K562 (cell line): ENCODE results near the gene PRSS57. TPM values are rescaled to one million over a fixed set of nuclear protein-coding genes. Genes with fewer than 3 reads are reported as not detected.

Source experiments
- ARID2 ChIP-seq: fragments of 450-650 bp; IDR thresholded peaks from 2 replicates; pipeline ENCODE4 v1.6.1; 2017; ENCODE audit warnings: antibody characterized with exemption, mild to moderate bottlenecking
- BCL6 ChIP-seq: fragments of 250-450 bp; sonication (Bioruptor Pico); IDR thresholded peaks from 2 replicates; pipeline ENCODE4 v1.4.0; 2020
- CTCFL ChIP-seq: IDR thresholded peaks from 2 replicates; pipeline ENCODE4 v1.6.1; 2011; ENCODE audit warnings: borderline replicate concordance, low read depth, mild to moderate bottlenecking, moderate library complexity, low read length; ENCODE audit not compliant: insufficient read depth, poor library complexity, severe bottlenecking
- E2F5 ChIP-seq: sonication (generic); formaldehyde crosslinking; IDR thresholded peaks from 2 replicates; pipeline ENCODE4 v1.8.0; 2022; ENCODE audit warnings: mild to moderate bottlenecking, missing genetic modification reagents
- GTF2F1 ChIP-seq: IDR thresholded peaks from 2 replicates; pipeline ENCODE4 v1.6.1; 2011; ENCODE audit warnings: low read depth, low read length, improper control_type of control experiment
- HES1 ChIP-seq: fragments of 450-650 bp; IDR thresholded peaks from 2 replicates; pipeline ENCODE4 v1.6.1; 2016; ENCODE audit warnings: low read depth, mild to moderate bottlenecking, moderate library complexity
- HNRNPLL ChIP-seq: fragments of 200-400 bp; formaldehyde crosslinking; IDR thresholded peaks from 2 replicates; pipeline ENCODE4 v1.6.1; 2017; ENCODE audit warnings: low read length, low read depth, mild to moderate bottlenecking; ENCODE audit not compliant: poor library complexity, severe bottlenecking
- ID3 ChIP-seq, 2 experiments: fragments of 250-450 bp in 1 of 2; fragments of 450-650 bp in 1 of 2; sonication (Bioruptor Pico) in 1 of 2; IDR thresholded peaks; 2 replicates each; pipeline versions ENCODE4 v1.6.1 to v1.8.0; 2016 to 2021; ENCODE audit warnings: mild to moderate bottlenecking in 2 of 2, moderate library complexity in 2 of 2, missing compliant biosample characterization in 1 of 2, missing genetic modification characterization in 1 of 2
- ILF3 ChIP-seq: fragments of 450-650 bp; IDR thresholded peaks from 2 replicates; pipeline ENCODE4 v1.6.1; 2018; ENCODE audit warnings: antibody characterized with exemption, mild to moderate bottlenecking, moderate library complexity, borderline replicate concordance
- MAX ChIP-seq: sonication (generic); formaldehyde crosslinking; IDR thresholded peaks from 2 replicates; pipeline ENCODE4 v1.9.0; 2022; ENCODE audit warnings: mild to moderate bottlenecking, missing genetic modification reagents
- MTA2 ChIP-seq: fragments of 450-650 bp; IDR thresholded peaks from 2 replicates; pipeline ENCODE4 v1.6.1; 2016; ENCODE audit warnings: low read depth
- NCOA1 ChIP-seq: fragments of 450-650 bp; IDR thresholded peaks from 2 replicates; pipeline ENCODE4 v1.6.1; 2016; ENCODE audit warnings: low read depth
- NFIX ChIP-seq: fragments of 250-450 bp; sonication (Bioruptor Pico); IDR thresholded peaks from 2 replicates; pipeline ENCODE4 v1.4.0; 2020; ENCODE audit warnings: low read depth, mild to moderate bottlenecking, moderate library complexity
- NRF1 ChIP-seq, 2 experiments: fragments of 450-650 bp; IDR thresholded peaks in 1 of 2; conservative IDR thresholded peaks in 1 of 2; 2 replicates each; pipeline ENCODE4 v1.6.1; 2014; ENCODE audit warnings: mild to moderate bottlenecking in 2 of 2
- PYGO2 ChIP-seq: fragments of 450-650 bp; IDR thresholded peaks from 2 replicates; pipeline ENCODE4 v1.6.1; 2016; ENCODE audit warnings: mild to moderate bottlenecking, missing genetic modification characterization, moderate library complexity, missing compliant biosample characterization
- RNF2 ChIP-seq: sonication (generic); IDR thresholded peaks from 2 replicates; pipeline ENCODE4 v1.6.1; 2016
- SMAD4 ChIP-seq: fragments of 250-450 bp; sonication (Bioruptor Pico); conservative IDR thresholded peaks from 2 replicates; pipeline ENCODE4 v1.8.0; 2021; ENCODE audit warnings: inconsistent platforms, mild to moderate bottlenecking, moderate library complexity
- SNIP1 ChIP-seq: fragments of 450-650 bp; IDR thresholded peaks from 2 replicates; pipeline ENCODE4 v1.7.1; 2017; ENCODE audit warnings: low read depth, mild to moderate bottlenecking
- TAF9B ChIP-seq: fragments of 450-650 bp; IDR thresholded peaks from 2 replicates; pipeline ENCODE4 v1.6.1; 2018; ENCODE audit warnings: mild to moderate bottlenecking; ENCODE audit not compliant: partially characterized antibody
- TGIF2 ChIP-seq: sonication (generic); formaldehyde crosslinking; IDR thresholded peaks from 2 replicates; pipeline ENCODE4 v1.8.1; 2022; ENCODE audit warnings: mild to moderate bottlenecking, missing genetic modification reagents, moderate library complexity
- TRIM25 ChIP-seq: fragments of 450-650 bp; IDR thresholded peaks from 2 replicates; pipeline ENCODE4 v1.7.0; 2016; ENCODE audit warnings: borderline replicate concordance
- ZBTB17 ChIP-seq: fragments of 450-650 bp; formaldehyde crosslinking; IDR thresholded peaks from 2 replicates; pipeline ENCODE4 v1.4.0; 2020; ENCODE audit warnings: mild to moderate bottlenecking
- ZNF583 ChIP-seq: fragments of 250-450 bp; sonication (Bioruptor Pico); IDR thresholded peaks from 2 replicates; pipeline ENCODE4 v1.4.0; 2020
- polyA plus RNA-seq, 8 experiments: library from polyadenylated mRNA; depleted of rRNA in 4 of 8; stranded (reverse) in 5 of 8; unstranded in 3 of 8; fragments of >200 nt; fragmentation: Nextera tagmentation in 2 of 8; fragmentation: Illumina TruSeq in 1 of 8; extraction: Ambion mirVana in 2 of 8; extraction: Trizol in 1 of 8; gene quantifications; 2 replicates each; pipeline versions ENCODE4 v1.2.1 to v1.2.3, GENCODE V29; 2011 to 2014; ENCODE audit warnings: inconsistent platforms in 1 of 8, missing spikeins in 1 of 8
- total RNA-seq, 7 experiments: library from RNA; depleted of rRNA in 6 of 7; stranded (reverse); fragments of >200 nt in 6 of 7; fragmentation: Illumina TruSeq in 2 of 7; extraction: Trizol in 2 of 7; gene quantifications; 2 replicates each; pipeline versions ENCODE4 v1.2.1 to v1.2.3, GENCODE V29; 2011 to 2021; ENCODE audit warnings: low replicate concordance in 1 of 7

PRSS57 gene
- total and polyA plus RNA-seq, 9 of the 15 experiments (the other 6 are each of a cell fraction or from before 2014, with no cell fraction given) = 0.06 to 2.5 (median 1.3) TPM; not detected in 3

- TF ChIP-seq TRIM25 (no peak), SNIP1 (no peak), TAF9B (no peak), RNF2 (no peak), ZNF583 (CRISPR knock-in tag) (no peak), E2F5 (no peak; the same call in 1 of the 2 replicates), HES1 (no peak), GTF2F1 (no peak), CTCFL (no peak), HNRNPLL (no peak), ZBTB17 (CRISPR knock-in tag) (no peak), ARID2 (no peak), BCL6 (no peak), ID3 (CRISPR knock-in tag; IDR thresholded peaks at IDR 0.05) (no peak), ID3 (tag; IDR thresholded peaks at IDR 0.05) (no peak), MTA2 (no peak), NRF1 (conservative IDR thresholded peaks at IDR 0.05 in 1 of 2, IDR thresholded peaks at IDR 0.05 in 1 of 2) (peak in 1 of 2 experiments; percentile 21; a peak in 1 of 4 replicates), TGIF2 (CRISPR knock-in tag) (peak; percentile 74; the same call in 1 of the 2 replicates), NFIX (CRISPR knock-in tag) (no peak), SMAD4 (CRISPR knock-in tag) (no peak), PYGO2 (no peak), MAX (CRISPR knock-in tag) (peak; percentile 77), NCOA1 (no peak), ILF3 (no peak)
These were observed 32.9 kb downstream of the PRSS57 start (continued) for GRCh38 chr19:662207-662961.
